ENCODE data around the gene RING1.

DNA sequence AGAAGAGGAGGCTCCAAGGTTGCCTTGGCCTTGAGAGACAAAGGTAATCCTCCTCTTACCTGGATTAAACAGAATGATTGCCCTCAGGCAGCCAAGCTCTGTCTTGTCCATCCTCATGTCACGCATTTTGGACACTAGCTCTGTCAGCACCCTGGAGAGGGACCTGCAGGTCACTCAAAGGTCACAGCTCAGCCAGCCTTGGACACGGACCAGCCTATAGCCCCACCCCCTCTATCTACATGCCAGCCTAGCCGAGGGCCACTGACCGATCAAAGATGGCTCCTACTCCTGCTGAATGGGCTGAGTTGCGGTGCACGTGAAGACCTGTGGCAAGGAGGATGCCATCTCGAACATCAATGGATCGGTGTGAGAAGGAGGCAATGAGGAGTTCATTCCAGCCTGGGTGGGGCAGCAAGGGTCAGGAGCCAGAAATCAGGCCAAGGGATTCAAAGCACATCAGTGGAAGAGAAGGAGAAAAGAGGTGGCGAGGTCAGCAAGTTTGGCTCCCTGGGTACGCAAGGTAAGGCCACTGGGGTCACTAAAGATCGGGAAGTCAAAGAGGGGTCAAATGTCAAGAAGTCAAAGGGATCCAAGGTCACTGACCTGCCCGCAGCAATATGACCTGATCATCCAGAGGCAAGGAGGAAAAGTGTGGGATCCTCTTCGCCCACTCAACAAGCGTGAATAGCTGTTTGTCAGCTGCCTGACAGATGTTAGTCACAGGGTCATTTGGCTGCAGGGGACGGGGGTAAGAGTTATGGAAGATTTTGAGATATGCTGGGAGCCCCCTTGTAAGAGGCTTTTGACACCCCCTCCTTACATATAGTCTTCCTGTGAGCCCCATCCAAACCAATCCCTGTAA lies 12.8 kb upstream of the RING1 start:
- TF ChIP-seq, protein P1, sequence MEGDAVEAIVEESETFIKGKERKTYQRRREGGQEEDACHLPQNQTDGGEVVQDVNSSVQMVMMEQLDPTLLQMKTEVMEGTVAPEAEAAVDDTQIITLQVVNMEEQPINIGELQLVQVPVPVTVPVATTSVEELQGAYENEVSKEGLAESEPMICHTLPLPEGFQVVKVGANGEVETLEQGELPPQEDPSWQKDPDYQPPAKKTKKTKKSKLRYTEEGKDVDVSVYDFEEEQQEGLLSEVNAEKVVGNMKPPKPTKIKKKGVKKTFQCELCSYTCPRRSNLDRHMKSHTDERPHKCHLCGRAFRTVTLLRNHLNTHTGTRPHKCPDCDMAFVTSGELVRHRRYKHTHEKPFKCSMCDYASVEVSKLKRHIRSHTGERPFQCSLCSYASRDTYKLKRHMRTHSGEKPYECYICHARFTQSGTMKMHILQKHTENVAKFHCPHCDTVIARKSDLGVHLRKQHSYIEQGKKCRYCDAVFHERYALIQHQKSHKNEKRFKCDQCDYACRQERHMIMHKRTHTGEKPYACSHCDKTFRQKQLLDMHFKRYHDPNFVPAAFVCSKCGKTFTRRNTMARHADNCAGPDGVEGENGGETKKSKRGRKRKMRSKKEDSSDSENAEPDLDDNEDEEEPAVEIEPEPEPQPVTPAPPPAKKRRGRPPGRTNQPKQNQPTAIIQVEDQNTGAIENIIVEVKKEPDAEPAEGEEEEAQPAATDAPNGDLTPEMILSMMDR (IDR thresholded peaks at IDR 0.05) = no peak
- TF ChIP-seq POLR2A (IDR thresholded peaks at IDR 0.05) = no peak
